Measurements from ENCODE around the gene MBP. TPM values are rescaled to one million over a fixed set of nuclear protein-coding genes. Genes with fewer than 3 reads are reported as not detected.
A peak's percentile ranks its signal among the peaks of the same experiment; 100 is the strongest.

The MBP gene
- total RNA-seq, 1 donor from 2014 or later = 7.7 TPM

DNA sequence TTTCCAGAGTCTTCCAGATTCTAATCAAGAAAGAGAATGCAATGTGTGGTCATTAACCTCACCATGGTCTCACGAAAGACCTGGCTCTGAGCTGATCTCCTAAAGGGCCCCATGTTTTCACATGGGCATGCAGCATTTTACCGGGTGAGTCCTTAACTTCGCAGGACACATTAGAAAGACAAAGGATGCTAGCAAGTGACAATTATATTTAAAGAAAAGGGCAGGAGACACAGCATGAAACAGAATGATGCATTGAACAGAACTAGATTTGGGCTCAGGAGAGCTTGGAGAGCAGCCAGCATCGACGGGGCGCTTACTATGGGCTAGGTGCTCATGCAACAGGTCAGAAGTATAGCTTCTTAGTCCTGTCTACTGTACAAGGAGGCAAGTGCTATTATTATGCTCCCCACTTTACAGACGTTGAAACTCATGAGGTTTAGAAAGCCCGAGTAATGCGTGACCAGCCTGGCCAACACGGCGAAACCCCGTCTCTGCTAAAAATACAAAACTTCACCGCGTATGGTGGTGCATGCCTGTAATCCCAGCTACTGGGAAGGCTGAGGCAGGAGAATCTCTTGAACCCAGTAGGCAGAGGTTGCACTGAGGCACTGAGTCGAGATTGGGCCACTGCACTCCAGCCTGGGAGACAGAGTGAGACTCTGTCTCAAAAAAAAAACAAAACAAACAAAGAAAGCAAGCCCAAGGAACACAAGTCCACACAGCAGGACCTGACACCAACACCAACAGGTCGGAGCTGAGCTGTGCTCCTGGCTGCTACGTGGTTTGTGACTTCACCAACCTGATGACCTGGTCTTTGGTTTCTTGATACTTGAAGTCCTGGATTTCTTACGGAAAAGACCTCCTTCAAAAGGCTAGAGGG lies 16.1 kb downstream of the MBP start:
- no peak for FAIRE-seq
- no peak for DNase-seq (ENCODE audit: low spot score in 2 of 2)

DNA sequence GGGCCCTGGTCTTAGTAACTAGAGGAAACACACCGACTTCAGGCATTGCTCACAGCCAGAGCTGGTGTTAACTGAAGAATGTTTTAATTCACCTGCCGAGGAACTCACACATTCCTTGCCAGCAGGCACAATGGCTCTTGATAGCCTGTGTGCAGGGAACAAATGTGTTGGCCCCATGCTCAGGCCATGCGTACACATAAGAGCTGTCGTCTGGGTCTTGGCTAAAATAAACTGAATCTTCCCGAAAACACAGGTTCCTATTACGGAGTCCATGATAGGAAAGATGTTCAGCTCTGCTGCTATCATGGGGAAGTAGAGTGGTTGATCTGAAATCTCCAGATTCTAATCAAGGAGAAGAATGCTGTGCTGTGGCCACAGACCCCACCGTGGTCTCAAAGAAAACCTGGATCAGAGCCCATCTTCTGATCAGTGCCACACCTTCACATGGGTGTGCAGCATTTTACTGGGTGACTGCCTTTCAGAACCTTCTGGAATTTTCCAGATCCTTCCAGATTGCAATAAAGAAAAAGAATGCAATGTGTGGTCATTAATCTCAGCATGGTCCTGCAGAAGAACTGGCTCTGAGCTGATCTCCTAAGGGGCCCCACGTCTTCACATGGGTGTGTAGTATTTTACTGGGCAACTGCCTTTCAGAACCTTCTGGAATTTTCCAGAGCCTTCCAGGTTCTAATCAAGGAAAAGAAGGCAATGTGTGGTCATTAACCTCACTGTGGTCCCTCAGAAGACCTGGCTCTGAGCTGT lies 17.2 kb downstream of the MBP start:
- no peak for FAIRE-seq

DNA sequence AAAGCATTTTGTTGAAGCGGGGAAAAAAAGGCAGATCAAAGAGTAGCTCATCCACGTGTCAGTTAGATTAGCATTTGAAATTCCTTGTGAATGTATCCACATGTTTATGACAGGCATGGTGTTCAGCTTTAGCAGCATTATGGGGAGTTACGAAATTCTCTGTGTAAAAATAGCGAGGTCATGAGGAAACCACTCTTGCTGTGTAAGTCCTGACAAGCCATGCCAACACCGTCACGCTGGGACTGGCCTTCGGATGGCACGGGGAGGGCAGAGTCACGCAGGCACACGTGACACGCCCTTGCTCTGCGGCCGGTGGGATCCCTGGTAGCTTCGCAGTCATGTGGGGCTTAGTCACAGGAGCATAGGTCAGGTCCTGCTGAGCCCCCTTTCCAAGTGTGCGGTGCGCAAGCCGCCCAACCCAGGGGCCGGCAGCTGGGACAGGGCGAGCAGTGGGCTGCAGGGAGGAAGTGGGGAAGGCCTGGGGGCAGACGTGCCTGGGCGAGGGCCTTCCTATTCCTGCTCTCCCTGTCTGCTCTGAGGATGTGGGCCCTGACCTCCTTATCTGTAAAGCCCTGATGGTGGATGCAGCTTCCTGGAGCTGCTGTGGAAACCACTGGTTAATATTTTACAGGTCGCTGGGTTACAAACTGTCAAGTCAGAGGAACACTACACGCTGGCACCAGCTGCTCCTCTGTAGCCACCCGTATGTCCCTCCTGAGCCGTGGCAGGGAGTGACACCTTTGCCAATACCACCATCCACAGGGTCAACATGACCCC lies 18.0 kb downstream of the MBP start:
- FAIRE-seq = no peak

More for the DNA sequence above, 17.2 kb downstream of the MBP start:
- no peak for DNase-seq (ENCODE audit: low spot score in 2 of 2)

DNA sequence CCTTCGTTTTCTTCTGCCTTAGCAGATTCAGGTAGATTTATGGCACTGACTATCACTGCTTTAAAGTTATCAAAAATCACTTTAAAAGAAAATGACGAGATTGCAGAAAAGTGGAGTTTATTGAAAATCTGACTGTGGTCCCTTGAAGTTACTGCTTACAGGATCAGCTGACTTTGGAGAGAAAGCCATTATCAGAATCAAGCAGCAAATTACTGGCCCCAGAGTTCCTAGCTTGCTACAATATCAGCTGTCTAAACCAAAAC lies 18.5 kb downstream of the MBP start:
- DNase-seq (ENCODE audit: low spot score in 2 of 2) (no peak), FAIRE-seq (no peak)

More for the DNA sequence above, 18.0 kb downstream of the MBP start:
- peak in 1 of 2 donors; percentile 41 for DNase-seq (ENCODE audit: low spot score in 2 of 2)

DNA sequence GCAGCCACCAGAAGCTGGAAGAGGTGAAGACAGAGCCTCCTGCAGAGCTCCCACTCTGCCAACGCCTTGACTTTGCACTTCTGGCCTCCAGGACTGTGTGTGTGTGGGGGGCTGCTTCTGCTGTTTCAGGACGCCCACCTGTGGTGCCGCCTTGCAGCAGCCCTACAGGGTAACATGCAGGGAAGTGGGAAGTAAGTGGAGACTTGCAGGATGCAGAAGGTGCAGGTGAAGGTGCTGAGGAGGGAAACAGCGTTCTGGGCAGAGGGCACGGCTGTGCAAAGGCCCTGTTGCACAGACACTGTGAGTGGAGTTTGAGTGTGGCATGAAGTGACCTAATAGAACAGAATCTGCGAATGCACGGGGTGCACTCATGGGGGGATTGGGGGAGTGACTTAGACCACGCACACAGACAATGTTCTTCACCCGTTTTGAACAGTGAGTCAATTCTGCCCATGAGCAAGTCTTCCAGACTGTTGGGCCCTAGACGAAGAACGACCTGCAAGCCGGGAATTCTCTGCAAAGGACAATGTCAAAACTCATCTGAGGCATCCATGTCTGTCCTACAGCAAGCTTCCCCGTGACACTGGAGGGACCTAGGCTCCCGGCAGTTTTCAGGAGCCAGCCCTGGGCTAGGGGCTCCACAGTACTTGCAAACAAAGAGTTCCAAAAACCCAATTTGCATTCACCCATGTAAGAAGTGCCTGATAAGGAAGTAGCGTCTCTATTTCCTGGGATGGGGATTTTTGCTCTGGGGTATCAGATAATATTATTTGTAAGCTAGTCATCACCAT lies 19.0 kb downstream of the MBP start:
- no peak for FAIRE-seq
- no peak for DNase-seq (ENCODE audit: low spot score in 2 of 2)

DNA sequence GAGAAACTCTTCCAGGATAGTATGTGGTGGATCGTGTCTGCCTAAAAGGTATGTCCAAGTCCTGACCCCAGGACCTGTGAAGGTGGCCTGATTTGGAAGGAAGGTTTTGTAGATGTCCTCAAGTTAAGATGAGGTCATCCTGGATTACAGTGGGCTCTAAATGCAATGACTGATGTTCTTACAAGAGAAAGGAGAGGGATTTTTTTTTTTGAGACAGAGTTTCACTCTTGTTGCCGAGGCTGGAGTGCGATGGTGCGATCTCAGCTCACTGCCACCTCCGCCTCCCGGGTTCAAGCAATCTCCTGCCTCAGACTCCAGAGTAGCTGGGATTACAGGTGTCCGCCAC lies 19.9 kb downstream of the MBP start:
- FAIRE-seq (no peak), DNase-seq (ENCODE audit: low spot score in 2 of 2) (no peak)

DNA sequence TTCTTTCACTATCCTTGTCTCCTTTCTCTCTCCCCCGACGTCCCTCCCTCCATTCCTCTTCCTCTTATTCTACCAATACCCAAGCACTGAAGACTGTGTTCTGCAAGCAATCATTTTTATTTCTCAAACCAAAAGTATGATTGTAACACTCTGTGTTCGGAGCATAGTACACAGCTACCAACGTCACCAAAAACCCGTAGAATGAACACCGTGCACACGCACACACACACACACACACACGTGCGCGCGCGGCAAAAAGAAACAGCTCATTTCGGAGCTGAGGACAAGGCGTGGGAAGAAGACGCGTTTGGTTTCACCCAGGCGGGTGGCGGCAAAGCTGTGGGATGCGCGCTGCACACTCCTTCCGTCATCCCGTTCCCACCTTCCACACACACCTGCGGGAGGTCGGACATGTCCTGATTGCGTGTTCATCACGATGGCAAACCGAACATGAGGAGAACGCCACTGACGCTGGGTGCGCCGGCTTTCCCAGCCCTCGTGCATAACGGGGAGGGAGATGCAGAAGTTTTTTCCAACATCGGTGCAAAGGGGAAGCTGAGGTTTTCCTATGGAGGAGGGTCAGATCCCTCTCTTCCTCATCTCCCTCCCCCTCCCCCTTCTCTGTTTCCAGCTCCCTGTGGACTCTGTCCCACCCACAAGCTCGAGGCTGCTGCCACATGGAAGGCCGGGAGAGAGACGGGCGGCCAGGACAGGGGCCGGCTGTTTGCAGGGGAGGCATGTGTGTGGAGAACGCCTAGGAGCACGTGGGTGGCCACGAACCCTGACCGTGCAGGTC lies 20.4 kb downstream of the MBP start:
- FAIRE-seq = no peak
- DNase-seq (ENCODE audit: low spot score in 2 of 2) = no peak

DNA sequence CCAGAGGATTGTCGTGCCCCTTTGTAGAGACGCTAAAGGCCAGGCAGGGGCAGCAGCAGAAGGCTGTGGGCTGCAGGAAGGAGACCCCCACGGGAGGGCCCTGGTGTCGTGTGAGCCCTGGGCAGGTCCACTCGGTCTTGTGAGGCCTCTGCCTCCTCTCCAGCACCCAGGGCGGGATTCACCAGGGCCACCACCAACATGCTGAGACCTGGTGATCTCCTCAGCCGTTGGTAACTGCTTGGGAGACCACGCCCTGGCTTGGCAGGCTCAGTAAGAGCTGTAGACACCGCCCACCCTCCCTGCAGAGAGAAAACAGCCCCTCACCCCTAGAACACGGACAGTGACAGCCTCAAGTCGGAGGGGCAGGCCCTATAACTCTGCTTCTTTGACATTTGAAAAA lies 21.1 kb downstream of the MBP start:
- FAIRE-seq (no peak), DNase-seq (ENCODE audit: low spot score in 2 of 2) (no peak)

DNA sequence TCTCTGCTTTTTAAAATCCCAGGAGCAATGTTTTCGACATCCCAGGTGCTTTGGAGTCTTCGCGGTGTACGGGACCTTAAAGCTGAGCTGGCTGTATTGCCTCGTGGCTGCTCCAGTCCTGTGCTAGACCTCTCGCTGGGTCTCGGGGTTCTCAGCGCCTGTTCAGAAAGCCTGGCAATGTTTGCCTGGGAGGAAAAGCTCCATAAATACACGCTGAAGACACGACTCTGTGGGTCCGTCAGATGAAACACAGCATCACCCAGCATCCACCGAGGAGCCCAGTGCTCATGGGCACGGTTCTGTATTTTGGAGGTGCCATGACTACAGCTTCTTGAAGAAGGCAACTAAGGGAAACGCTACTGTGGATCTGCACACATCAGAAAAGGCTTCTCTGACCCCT lies 21.6 kb downstream of the MBP start:
- DNase-seq (ENCODE audit: low spot score in 2 of 2) = no peak
- no peak for FAIRE-seq

DNA sequence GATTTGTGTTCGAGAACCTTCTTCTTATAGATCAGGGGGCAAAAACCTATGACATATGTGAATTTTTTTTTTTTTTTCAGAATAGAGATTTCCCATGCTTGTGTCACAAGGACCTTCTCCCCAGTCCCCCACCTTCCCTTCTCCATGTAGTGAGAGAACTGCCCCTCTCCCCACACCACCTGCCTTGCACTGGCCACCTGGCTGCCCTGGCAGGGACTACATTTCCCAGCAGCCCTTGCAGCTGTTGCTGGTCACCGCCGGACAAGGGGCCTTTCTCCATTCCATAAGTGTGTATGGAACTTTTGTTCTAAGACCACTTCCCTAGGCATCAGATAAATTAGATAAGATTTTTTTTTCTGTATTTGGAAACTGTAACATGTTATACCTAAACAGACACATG lies 22.2 kb downstream of the MBP start:
- FAIRE-seq = no peak

DNA sequence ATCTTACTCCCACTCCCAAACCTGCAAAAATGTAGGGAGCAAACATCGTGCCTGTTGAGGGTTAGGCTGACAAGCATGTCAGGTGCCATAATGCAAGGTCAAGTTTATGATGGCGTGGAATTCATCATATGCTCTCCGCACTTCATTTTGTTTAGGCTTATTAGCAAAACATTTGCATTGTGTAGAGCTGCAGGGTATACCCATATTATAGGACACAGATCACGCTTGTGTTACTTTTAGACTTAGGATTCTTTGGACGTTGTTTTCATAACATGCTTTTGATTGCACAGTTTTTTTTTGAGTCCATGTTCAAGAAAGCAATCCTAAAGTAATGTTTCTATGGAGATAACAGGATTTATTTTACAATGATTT lies 22.9 kb downstream of the MBP start:
- no peak for DNase-seq (ENCODE audit: low spot score in 2 of 2)

More for the DNA sequence above, 22.2 kb downstream of the MBP start:
- no peak for DNase-seq (ENCODE audit: low spot score in 2 of 2)

DNA sequence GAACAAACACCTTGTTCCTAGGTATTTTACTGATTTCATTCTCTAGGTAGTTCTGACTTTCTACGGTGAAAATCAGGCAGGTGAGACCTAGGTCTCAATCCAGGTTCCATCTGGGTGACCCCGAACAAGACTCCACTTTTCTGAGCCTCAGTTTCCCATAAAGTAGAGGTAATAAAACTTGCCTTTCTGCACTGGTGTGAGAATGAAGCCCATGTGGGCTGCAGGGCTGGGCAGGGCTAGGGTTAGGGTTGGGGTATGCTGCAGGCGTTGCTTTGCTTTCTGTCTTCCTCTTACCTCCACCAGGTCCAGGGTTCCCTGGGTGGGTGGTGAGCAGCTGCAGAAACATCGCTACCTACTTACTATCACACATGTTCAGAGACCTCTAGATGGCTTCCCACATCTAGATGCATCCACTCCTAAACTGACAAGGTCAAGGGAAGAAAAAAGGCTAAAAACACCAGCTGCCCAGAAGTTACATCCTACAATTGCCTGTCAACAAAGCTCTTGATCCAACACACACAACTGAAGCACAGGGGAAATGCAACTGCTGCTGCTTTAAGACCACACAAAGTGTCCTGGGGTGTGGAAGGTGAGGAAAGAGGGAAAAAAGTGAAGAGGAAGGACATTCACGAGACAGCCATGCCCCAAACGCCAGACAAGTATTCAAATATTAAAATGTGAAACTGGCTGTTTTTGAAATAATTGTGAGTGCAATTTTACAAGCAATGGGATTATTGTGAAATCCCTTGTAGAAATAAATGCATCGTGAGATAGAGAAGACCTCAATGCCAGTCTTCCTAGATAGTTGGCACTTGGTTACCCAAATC lies 23.5 kb downstream of the MBP start:
- DNase-seq (ENCODE audit: low spot score in 2 of 2) = no peak
- no peak for FAIRE-seq

More for the DNA sequence above, 22.9 kb downstream of the MBP start:
- FAIRE-seq = no peak

DNA sequence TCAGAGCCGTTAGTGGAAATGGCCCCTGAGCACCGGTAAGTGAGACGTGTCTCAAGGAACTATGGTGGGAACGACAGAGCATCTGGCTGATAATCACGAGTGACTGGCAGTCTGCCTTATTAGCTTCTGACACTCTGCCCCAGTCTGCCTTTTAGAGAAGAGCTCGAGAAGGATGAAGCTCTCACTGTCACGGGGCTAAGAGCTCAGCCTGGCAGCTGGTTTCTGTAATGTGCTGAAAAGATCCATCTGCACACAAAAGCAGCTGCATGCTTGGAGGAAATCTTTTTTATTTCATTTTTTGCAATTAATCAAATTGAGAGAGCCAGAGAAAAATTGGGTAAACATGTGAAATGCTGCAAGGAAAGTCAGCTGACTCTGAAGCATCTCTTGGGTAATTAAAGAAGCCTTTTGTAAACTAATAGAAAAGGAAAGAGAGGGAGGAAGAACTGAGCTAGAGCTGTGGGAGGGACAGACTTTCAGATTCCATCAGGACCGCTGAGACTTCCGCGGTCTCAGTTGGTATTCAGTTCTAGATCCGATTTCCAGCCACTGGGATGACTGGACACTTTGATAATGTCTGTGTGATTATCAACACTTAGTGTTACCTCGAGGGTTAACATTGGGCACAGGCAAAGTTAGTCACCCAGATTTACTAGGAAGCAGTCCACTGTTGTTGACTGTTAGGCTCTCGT lies 24.4 kb downstream of the MBP start:
- DNase-seq (ENCODE audit: low spot score in 2 of 2) (no peak), FAIRE-seq (no peak)

DNA sequence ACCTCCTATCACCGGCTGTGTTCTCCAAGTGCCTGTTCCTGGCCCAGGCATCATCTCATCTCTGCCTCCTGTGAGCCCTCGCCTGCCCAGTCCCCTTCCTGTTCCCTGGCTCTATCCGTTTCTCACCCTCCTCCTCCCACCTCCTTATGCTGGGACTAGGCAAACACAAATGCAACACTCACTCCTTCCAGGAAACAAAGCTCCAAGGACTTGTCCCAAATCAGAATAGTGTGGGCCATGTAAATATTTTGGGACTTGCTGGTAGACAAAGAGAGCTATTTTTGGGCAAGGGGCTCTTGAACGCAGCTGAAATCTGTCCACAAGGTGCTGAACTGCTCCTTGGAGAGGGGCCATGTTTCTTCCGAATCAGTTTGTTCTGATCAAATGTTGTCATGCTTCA lies 25.3 kb downstream of the MBP start:
- FAIRE-seq (no peak), DNase-seq (ENCODE audit: low spot score in 2 of 2) (no peak)

DNA sequence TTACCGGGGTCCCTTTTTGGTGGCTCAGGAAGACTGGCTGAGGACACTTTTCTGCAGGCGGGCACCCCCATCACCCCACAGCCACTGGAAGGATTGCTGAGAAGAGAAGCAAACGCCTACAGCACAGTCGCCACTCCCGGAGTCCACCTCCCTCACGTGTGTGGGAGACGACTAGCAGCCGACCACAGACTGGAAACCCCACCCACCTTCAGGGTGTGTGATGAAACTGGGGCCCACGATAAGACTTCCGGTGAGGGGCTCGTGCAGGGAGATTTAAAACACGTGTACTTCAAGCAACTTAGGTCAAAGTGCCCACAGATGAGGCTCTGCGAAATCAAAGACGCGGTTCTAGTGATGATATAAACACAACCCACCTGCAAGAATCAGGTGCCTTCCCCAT lies 26.3 kb downstream of the MBP start:
- DNase-seq (ENCODE audit: low spot score in 2 of 2) (no peak), FAIRE-seq (no peak)

DNA sequence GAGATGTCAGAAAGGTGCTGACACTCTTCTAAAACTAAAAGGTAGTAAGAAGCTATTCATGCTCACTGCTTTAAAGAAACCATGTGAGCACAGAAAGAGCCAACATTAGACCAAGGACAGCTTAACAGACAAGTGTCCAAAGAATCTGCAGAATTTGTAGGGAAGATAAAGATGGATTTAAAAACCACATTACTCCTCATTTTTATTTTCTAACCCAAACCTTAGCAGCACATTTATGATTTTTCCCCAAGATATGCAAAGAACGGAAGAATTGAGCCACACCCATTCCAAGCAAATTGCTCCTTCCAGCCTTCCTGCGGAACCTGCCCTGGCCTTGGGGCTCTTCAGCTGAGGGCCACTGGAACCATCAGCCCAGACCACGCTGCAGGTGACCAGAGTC lies 26.9 kb downstream of the MBP start:
- DNase-seq (ENCODE audit: low spot score in 2 of 2) (no peak), FAIRE-seq (no peak)

DNA sequence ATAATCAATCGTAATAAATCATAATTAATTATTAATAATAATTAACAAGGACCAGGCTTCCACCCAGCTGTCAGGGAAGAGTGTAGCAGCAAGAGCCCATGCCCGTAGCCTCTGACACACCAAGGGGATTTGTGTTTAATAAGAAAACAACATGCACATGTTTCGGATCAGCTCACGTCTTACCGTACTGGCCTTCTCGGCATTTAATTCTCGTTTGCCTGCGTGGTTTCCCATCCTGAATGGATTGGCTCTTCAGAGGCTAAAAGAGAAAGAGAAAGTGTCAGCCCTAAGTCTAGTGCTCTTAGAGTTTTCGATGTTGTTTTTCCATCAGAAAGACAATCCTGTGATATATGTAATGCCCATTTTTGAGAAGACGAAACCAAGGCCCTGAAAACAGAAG lies 27.6 kb downstream of the MBP start:
- FAIRE-seq = no peak
- no peak for DNase-seq (ENCODE audit: low spot score in 2 of 2)

DNA sequence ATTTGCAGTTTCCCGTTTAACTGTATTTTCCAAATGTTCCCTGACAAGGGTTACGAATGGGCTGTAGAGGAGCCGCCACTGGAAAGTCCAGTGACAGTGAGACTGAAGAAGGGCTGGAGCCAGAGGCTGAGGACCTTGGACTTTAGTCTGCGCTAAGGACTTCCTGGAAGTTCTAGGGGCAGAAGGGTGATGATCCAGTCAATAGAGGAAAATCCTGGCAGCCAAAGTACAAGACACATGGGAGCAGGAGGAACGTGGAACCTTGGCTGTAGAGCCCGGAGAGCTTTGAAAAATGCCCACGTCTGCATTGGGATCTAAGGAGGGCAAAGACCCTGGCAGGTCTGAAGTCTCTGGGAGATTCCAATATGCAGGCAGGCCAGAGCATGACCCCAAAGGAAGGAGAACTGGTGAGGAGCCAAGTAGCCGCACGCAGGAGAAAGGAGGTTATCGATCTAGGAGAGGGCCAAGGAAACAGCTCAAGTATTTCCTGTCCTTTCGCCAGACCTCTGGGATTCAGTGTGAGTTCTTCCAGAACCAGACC lies 28.5 kb downstream of the MBP start:
- no peak for DNase-seq (ENCODE audit: low spot score in 2 of 2)
- no peak for FAIRE-seq
